Gastroesophageal sphincter (tissue), 4 donors: ENCODE data around the gene C1R. TPM values are rescaled to one million over a fixed set of nuclear protein-coding genes. Genes with fewer than 3 reads are reported as not detected.

Experiments
- ATAC-seq: fragments of 150-250 bp; one replicate; pipeline ENCODE4 v1.9.1; 2016; ENCODE audit warnings: mild to moderate bottlenecking, moderate library complexity
- H3K27ac ChIP-seq, 4 donors: fragments of 200-600 bp; sonication (generic) in 3 of 4; 1 replicate in 3 of 4; 2 replicates in 1 of 4; pipeline ENCODE4 v1.5.1; 2016 to 2019
- H3K27me3 ChIP-seq: fragments of 200-600 bp; sonication (generic); one replicate; pipeline ENCODE4 v1.5.1; 2019
- H3K36me3 ChIP-seq, 2 donors: fragments of 200-600 bp; sonication (generic); one replicate each; pipeline ENCODE4 v1.5.1; 2019; ENCODE audit warnings: control low read depth in 1 of 2
- H3K4me1 ChIP-seq, 3 donors: fragments of 200-600 bp; sonication (generic); 1 replicate in 2 of 3; 2 replicates in 1 of 3; pipeline ENCODE4 v1.5.1; 2016 to 2019; ENCODE audit warnings: control low read depth in 2 of 3
- H3K4me3 ChIP-seq, 2 donors: fragments of 200-600 bp; sonication (generic); one replicate each; pipeline ENCODE4 v1.5.1; 2019; ENCODE audit warnings: mild to moderate bottlenecking in 1 of 2, moderate library complexity in 1 of 2
- H3K9me3 ChIP-seq, 3 donors: fragments of 200-600 bp; sonication (generic); one replicate each; pipeline ENCODE4 v1.5.1; 2017 to 2019; ENCODE audit warnings: control low read depth in 2 of 3
- EP300 ChIP-seq: sonication (generic); formaldehyde crosslinking; IDR thresholded peaks from one replicate; pipeline ENCODE4 v1.6.1; 2017; ENCODE audit warnings: antibody characterized with exemption, mild to moderate bottlenecking
- POLR2A ChIP-seq, 2 donors: fragments of 450-650 bp; IDR thresholded peaks; one replicate each; pipeline ENCODE4 v1.6.1; 2017; ENCODE audit warnings: antibody characterized with exemption in 2 of 2, mild to moderate bottlenecking in 2 of 2, moderate library complexity in 1 of 2
- POLR2AphosphoS5 ChIP-seq: sonication (generic); formaldehyde crosslinking; IDR thresholded peaks from one replicate; pipeline ENCODE4 v1.6.1; 2017; ENCODE audit warnings: antibody characterized with exemption
- WGBS, 2 donors: methylation state at CpG; one replicate each; pipeline ENCODE4 v1.1.5; 2018; ENCODE audit warnings: low coverage in 1 of 2; 5-methylcytosine and 5-hydroxymethylcytosine counted together
- total RNA-seq, 4 donors: library from RNA; depleted of rRNA; stranded (reverse); fragments of >200 nt; gene quantifications; one replicate each; pipeline ENCODE4 v1.1.0, GENCODE V29; 2016
- TF ChIP-seq, protein P1 (sequence below), 4 experiments: fragments of 200-600 bp in 2 of 4; fragments of 450-650 bp in 2 of 4; sonication (generic) in 1 of 4; IDR thresholded peaks; one replicate each; pipeline ENCODE4 v1.5.1; 2017 to 2019; ENCODE audit warnings: antibody characterized with exemption in 4 of 4, mild to moderate bottlenecking in 2 of 4, moderate library complexity in 2 of 4

Gene C1R
- total RNA-seq: 100 to 1,000 TPM; 330 to 846 (median 620) TPM

DNA sequence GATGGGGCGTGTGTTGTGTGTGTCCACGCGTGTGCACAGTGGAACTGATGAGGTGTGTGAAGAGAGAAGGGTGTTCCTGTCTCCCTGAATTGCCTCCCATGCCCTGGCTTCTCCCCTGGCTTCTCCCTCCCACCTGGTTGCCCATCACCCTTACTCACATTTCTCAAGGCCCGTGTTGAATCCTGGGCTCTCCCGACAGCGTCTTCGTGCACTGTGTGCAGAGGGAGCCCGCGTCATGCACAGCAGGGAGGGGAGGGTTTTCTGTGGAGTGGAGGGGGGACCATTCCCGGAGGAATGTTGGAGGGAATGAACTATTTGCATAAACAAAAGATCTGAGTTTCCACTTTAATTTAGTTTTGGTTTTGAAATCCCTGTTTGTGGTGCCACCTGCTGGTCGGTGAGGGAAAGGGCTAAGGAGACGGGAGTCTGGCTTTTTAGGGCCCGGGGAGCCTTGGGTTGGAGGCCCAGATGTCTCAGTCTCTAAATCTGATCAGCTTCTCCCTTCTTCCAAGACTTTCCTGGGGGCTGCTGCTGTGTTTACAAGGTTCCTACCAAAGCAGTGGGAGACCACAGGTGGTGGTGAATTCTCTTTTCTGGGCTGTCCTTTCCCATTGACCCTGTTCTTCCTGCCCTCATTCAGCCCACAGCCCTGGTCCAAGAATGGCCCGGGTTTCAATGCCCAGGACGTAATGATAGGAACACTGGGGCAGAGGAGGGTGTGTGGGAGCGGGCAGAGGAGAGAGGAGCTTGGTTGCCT, at the start of gene C1R:
TSS of gene C1R (minus strand) at position 217 of the 757 bp plus-strand sequence. CDS start at position 160, 57 bp downstream.
- TF ChIP-seq POLR2AphosphoS5: peak; percentile 96
- peak; percentile 53 to 64 for TF ChIP-seq POLR2A (IDR thresholded peaks at IDR 0.05)
- TF ChIP-seq, protein P1, sequence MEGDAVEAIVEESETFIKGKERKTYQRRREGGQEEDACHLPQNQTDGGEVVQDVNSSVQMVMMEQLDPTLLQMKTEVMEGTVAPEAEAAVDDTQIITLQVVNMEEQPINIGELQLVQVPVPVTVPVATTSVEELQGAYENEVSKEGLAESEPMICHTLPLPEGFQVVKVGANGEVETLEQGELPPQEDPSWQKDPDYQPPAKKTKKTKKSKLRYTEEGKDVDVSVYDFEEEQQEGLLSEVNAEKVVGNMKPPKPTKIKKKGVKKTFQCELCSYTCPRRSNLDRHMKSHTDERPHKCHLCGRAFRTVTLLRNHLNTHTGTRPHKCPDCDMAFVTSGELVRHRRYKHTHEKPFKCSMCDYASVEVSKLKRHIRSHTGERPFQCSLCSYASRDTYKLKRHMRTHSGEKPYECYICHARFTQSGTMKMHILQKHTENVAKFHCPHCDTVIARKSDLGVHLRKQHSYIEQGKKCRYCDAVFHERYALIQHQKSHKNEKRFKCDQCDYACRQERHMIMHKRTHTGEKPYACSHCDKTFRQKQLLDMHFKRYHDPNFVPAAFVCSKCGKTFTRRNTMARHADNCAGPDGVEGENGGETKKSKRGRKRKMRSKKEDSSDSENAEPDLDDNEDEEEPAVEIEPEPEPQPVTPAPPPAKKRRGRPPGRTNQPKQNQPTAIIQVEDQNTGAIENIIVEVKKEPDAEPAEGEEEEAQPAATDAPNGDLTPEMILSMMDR (IDR thresholded peaks at IDR 0.05): peak in 3 of 4 experiments; percentile 90 to 95 (median 95)
- TF ChIP-seq EP300: no peak
- Histone ChIP-seq H3K27ac (peak within 1 kb of the TSS; percentile 81 to 91 (median 85)), H3K9me3 (no peaks in the 10 kb centered on the region), H3K27me3 (no peaks in the 10 kb centered on the region), H3K36me3 (peaks cover 0 to 37% of the 10 kb centered on the region in 2 donors), H3K4me3 (peak within 1 kb of the TSS; percentile 59 to 63), H3K4me1 (peaks cover 3 to 57% (median 19%) of the 10 kb centered on the region in 3 donors)
- WGBS, 2 donors: 0 to 23% methylated on average over 1 to 8 of the region's 16 CpGs
- ATAC-seq: peak; percentile 92

GRCh38 chr12:7141351-7142005, 49.2 kb upstream of the C1R start:
- WGBS, 2 donors: 91 to 95% methylated on average over 3 to 5 of the region's 7 CpGs
- H3K4me3 ChIP-seq: no peak overlapping the region
- no peak overlapping the region for H3K27ac ChIP-seq
- H3K4me1 ChIP-seq: peaks cover 0 to 8% (median 0%) of the 10 kb centered on the region in 3 donors
- no peak for ATAC-seq
- TF ChIP-seq, protein P1 (IDR thresholded peaks at IDR 0.05): no peak
- TF ChIP-seq POLR2A (IDR thresholded peaks at IDR 0.05): no peak
- TF ChIP-seq EP300: no peak
- TF ChIP-seq POLR2AphosphoS5: no peak
- no peaks in the 10 kb centered on the region for H3K9me3 ChIP-seq
- peaks cover 0 to 71% of the 10 kb centered on the region in 2 donors for H3K36me3 ChIP-seq
- no peaks in the 10 kb centered on the region for H3K27me3 ChIP-seq

GRCh38 chr12:7139200-7139599, 47.0 kb upstream of the C1R start:
- Histone ChIP-seq H3K9me3 (no peaks in the 10 kb centered on the region), H3K27ac (no peak overlapping the region), H3K4me1 (peaks cover 0 to 1% (median 0%) of the 10 kb centered on the region in 3 donors), H3K36me3 (peaks cover 0 to 88% of the 10 kb centered on the region in 2 donors), H3K4me3 (no peak overlapping the region), H3K27me3 (no peaks in the 10 kb centered on the region)
- WGBS, 2 donors: 86 to 92% methylated on average over 2 of the region's 2 CpGs
- ATAC-seq: no peak
- TF ChIP-seq, protein P1 (IDR thresholded peaks at IDR 0.05): no peak
- TF ChIP-seq POLR2AphosphoS5 (no peak), EP300 (no peak), POLR2A (IDR thresholded peaks at IDR 0.05) (no peak)

- H3K4me1 ChIP-seq: no peaks in the 10 kb centered on the region
- peaks cover 0 to 89% of the 10 kb centered on the region in 2 donors for H3K36me3 ChIP-seq
- no peaks in the 10 kb centered on the region for H3K9me3 ChIP-seq
- ATAC-seq: no peak
- no peak overlapping the region for H3K27ac ChIP-seq
- no peak overlapping the region for H3K4me3 ChIP-seq
- TF ChIP-seq POLR2A (IDR thresholded peaks at IDR 0.05) (no peak), EP300 (no peak), POLR2AphosphoS5 (no peak)
- TF ChIP-seq, protein P1 (IDR thresholded peaks at IDR 0.05): no peak
- 43 to 50% methylated on average over 2 to 3 of the region's 4 CpGs for WGBS, 2 donors
- H3K27me3 ChIP-seq: no peaks in the 10 kb centered on the region
Observed at GRCh38 chr12:7137908-7138307, 45.7 kb upstream of the C1R start.
